GM10248 (cell line): ENCODE data around the gene UGGT2.
"Not testable (repeated sequence)": the region's sequence is repeated elsewhere in the genome, so short reads cannot be mapped to it uniquely, and the experiment has no call there.

ENCODE experiments used
- CTCF ChIA-PET: fragments of 300-600 bp; sonication (Branson Sonifier 250); formaldehyde crosslinking; extraction: SDS; loops from one replicate; lab custom pipeline; 2021; ENCODE audit warnings: antibody characterized with exemption; lab: Yijun Ruan, JAX
- POLR2A ChIA-PET: fragments of 350-650 bp; sonication (Branson Sonifier 250); formaldehyde crosslinking; extraction: SDS; loops from one replicate; lab custom pipeline; 2020; ENCODE audit warnings: antibody characterized with exemption; lab: Yijun Ruan, JAX
- DNase-seq: peaks from one replicate; pipeline ENCODE4 v3.0.0; 2012; ENCODE audit errors: extremely low spot score
- TF ChIP-seq, protein P1 (sequence below): IDR thresholded peaks from 2 replicates; pipeline ENCODE4 v1.5.1; 2012; ENCODE audit warnings: mild to moderate bottlenecking, low read depth; ENCODE audit errors: extremely low read depth, missing control alignments, control extremely low read depth

Gene UGGT2

DNA sequence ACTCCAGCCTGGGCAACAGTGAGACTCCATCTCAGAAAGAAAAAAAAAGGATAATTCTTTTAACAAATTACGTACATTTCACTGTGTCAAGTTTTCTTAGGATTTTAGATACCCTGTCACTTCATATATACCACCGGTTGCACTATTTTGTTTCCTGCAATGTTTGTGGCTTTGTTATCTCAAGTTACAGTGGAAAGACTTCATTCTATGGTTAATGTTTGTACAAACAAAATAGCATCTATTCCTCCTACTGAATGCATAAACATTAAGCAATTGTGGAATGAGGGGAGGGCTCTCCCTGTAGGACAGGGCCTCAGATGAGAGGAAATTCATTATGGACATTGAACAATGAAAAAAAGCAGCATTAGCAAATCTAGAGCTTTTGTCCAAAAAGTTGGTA lies 256.2 kb downstream of the UGGT2 start:
- TF ChIP-seq, protein P1, sequence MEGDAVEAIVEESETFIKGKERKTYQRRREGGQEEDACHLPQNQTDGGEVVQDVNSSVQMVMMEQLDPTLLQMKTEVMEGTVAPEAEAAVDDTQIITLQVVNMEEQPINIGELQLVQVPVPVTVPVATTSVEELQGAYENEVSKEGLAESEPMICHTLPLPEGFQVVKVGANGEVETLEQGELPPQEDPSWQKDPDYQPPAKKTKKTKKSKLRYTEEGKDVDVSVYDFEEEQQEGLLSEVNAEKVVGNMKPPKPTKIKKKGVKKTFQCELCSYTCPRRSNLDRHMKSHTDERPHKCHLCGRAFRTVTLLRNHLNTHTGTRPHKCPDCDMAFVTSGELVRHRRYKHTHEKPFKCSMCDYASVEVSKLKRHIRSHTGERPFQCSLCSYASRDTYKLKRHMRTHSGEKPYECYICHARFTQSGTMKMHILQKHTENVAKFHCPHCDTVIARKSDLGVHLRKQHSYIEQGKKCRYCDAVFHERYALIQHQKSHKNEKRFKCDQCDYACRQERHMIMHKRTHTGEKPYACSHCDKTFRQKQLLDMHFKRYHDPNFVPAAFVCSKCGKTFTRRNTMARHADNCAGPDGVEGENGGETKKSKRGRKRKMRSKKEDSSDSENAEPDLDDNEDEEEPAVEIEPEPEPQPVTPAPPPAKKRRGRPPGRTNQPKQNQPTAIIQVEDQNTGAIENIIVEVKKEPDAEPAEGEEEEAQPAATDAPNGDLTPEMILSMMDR: no peak
- ChIA-PET CTCF (no interaction called here), POLR2A (no interaction called here)
- no peak for DNase-seq

DNA sequence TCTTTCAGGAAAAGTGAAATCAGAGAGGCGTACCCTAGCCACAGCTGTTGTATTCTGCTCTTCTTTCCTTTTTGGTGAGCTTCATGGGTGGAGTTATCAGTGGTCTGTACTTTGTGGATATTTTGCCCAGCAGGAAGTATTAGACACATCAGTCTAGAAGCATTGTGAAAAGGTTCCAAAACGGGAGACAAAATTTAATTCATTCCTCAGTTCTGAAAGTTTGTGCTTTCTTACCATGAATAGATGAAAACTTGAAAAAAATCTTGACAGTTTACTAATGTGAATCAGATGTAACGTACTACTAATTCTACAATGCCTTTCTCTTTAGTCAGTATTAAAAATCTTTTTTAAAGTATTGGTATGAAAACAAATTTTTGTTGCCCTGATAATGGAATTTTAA lies 259.4 kb downstream of the UGGT2 start:
- DNase-seq: no peak
- ChIA-PET CTCF (no interaction called here), POLR2A (no interaction called here)
- TF ChIP-seq, protein P1: no peak

DNA sequence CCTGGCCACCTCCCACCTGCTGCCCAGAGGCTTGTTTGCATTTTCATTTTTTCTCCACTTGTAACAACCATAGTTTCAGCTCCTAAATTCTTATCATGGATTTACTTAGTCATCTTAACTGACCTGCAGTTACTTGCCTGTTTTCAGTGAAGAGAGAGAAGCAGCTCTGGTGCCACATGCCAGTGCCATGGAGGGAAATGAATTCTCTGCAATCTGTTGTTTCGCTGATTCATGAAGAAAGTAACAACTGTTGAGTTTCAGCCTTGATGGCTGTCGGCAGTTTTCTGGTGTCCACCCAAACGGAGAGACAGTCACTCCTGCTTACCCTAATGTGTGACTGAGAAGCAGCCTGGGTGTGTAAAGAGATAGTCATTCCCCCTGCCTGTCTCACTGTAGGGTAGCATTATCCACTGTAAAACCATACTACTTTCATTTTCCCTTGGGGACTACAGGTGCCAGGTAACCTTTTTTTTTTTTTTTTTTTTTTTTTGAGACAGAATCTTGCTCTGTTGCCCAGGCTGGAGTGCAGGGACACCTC lies 260.1 kb downstream of the UGGT2 start:
- ChIA-PET POLR2A (no interaction called here), CTCF (interaction anchor here (0.7 kb wide), 1 partner anchor 30 kb away, joined by 3 read pairs; no protein-coding TSS in a partner anchor)
- TF ChIP-seq, protein P1: no peak
- DNase-seq: no peak

DNA sequence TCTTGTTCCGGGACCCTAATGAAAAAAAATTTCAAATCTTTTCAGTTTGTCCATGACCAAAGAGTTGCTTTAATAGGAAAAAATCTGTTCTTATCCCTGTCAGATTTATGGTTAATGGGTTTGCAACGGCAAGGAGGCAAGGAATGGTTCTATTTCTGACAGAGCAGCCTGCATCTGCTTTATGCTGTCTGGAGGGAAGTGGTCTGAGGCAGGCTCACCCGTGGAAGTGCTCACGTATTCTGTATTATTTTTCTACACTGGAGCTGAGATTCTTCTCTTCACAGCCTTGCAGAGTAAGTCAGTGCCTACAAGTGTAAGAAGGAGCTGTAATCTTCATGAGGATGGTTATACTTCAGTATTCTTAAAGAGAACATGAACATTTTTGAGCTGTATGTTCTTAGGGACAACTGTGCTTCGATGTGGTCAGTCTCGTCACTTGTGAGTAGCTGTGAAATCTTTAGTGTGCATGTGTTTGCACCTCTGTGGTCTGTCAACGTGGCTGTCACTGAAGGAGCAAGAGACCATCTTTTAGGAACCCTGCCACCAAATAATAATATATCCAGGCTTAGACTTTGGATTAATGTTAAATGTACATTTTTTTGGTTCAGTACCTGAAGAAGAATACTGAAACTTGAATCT lies 262.0 kb downstream of the UGGT2 start:
- ChIA-PET CTCF (interaction anchor here (0.6 to 1.3 kb wide), 3 partner anchors 14 to 226 kb away, joined by 3 read pairs; no protein-coding TSS in a partner anchor), POLR2A (no interaction called here)
- TF ChIP-seq, protein P1: no peak
- DNase-seq: no peak

DNA sequence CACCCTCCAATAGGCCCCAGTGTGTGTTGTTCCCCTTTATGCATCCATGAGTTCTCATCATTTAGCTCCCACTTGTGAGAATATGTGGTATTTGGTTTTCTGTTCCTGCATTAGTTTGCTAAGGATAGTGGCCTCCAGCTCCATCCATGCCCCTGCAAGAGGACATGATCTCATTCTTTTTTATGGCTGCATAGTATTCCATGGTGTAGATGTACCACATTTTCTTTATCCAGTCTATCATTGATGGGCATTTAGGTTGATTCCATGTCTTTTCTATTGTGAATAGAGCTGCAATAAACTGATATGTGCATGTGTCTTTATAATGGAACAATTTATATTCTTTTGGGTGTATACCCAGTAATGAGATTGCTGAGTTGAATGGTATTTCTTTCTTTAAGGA lies 263.9 kb downstream of the UGGT2 start:
- POLR2A ChIA-PET, DNase-seq: not testable (repeated sequence)
- CTCF ChIA-PET: interaction anchor here (1.2 to 2.4 kb wide), 3 partner anchors 11 to 44 kb away, joined by 3 to 12 read pairs (median 5); no protein-coding TSS in a partner anchor

DNA sequence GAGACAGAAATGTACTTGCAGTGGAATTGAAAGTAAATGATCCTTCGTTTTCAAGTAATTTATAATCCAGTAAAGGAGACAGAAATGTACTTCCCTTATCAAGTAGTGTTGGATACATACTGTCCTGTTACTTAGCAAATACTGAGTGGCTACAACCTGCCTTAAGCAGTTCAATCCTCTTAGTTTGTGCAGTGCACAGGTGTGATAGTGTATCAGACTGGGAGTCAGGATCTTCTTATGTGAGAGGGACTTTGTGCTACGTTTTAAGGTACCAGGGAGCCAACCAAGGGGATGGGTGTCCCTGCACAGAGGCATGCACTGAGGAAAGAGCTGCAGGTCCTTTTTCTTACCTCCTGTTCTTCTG lies 265.1 kb downstream of the UGGT2 start:
- CTCF ChIA-PET: interaction anchor here (1.4 kb wide), 1 partner anchor 45 kb away, joined by 5 read pairs; no protein-coding TSS in a partner anchor

More for the DNA sequence above, 265.1 kb downstream of the UGGT2 start:
- no peak for DNase-seq
- TF ChIP-seq, protein P1: no peak
- POLR2A ChIA-PET: no interaction called here
